Measurements from ENCODE around the gene AGPS.

GRCh38 chr2:177355874-177356273, 36.7 kb upstream of the AGPS start:
- TF ChIP-seq CTCF (IDR thresholded peaks at IDR 0.05), result no peak
- TF ChIP-seq POLR2A (IDR thresholded peaks at IDR 0.05), result no peak
- no peak for TF ChIP-seq EP300 (IDR thresholded peaks at IDR 0.05)
- TF ChIP-seq POLR2AphosphoS5 (IDR thresholded peaks at IDR 0.05), result no peak
